ENCODE measurements around the gene HPS5.

DNA sequence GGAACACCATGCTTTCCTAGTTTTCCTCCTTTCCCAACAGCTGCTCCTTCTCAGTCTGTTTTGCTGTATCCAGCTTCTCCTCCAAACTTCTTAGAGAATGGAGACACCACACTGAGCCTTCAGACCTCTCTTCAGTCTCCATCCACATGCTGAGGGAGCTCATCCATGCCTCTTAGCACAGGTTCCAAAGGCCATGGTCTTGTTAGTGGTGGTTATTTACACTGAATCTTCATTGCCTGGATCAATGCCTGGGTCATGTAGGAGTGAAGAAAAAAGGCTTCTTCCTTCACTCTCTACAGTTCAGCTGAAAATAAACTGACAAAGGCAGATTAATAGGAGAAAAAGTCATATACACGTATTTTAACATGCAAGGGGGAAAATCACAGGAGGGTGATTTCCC lies 82.3 kb downstream of the HPS5 start:
- TF ChIP-seq CTCF (IDR thresholded peaks at IDR 0.05) (no peak), POLR2A (IDR thresholded peaks at IDR 0.05) (no peak), EP300 (IDR thresholded peaks at IDR 0.05; ENCODE audit: low read depth) (no peak)
